K562 (cell line): ENCODE measurements around the gene GTPBP6. TPM values are rescaled to one million over a fixed set of nuclear protein-coding genes. Genes with fewer than 3 reads are reported as not detected.

ENCODE experiments used
- ATAC-seq: fragments of 200-7000 bp; cut with Tn5 transposase; 3 replicates; pipeline ENCODE4 v1.9.1; 2020; ENCODE audit warnings: moderate library complexity
- BruUV-seq: library from RNA; stranded (reverse); fragments of 400-500 nt; replicated peaks from 2 replicates; lab custom pipeline; 2021; lab: Mats Ljungman, UMichigan
- CTCF ChIA-PET: fragments of 300-600 bp; formaldehyde crosslinking; extraction: SDS; loops from one replicate; lab custom pipeline; 2021; ENCODE audit warnings: low intra/inter-chr PET ratio; lab: Yijun Ruan, JAX
- POLR2A ChIA-PET: fragments of 300-600, 350-650 bp; sonication (Branson Sonifier 250); formaldehyde crosslinking; extraction: SDS; loops from one replicate; lab custom pipeline; 2021; ENCODE audit warnings: antibody characterized with exemption, inconsistent platforms; lab: Yijun Ruan, JAX
- DNase-seq, 4 experiments: peaks; one replicate each; pipeline versions ENCODE4 v3.0.0 to v3.0.0-alpha.2; 2011 to 2018; ENCODE audit warnings: low spot score in 3 of 4, mixed read lengths in 3 of 4; ENCODE audit errors: extremely low read depth in 1 of 4
- FAIRE-seq: peaks from 2 replicates; lab custom pipeline; 2011; peaks lifted over from hg19 to GRCh38; lab: Jason Lieb, UNC
- H2AFZ ChIP-seq: 2 replicates; pipeline ENCODE4 v1.6.0; 2011; ENCODE audit warnings: low read depth, low read length, control low read depth, inconsistent platforms
- H3K27ac ChIP-seq: fragments of 200-600 bp; 3 replicates; pipeline ENCODE4 v1.8.0; 2011; ENCODE audit warnings: low read depth, mild to moderate bottlenecking, control low read depth, inconsistent platforms, low read length, moderate library complexity, mixed read lengths; ENCODE audit errors: extremely low read depth
- H3K27me3 ChIP-seq, 2 experiments: fragments of 300-600 bp in 1 of 2; 2 replicates in 1 of 2; 3 replicates in 1 of 2; pipeline versions ENCODE4 v1.6.0 to v1.8.0; 2011; ENCODE audit warnings: inconsistent platforms in 2 of 2, low read length in 2 of 2, mild to moderate bottlenecking in 1 of 2, mixed read lengths in 1 of 2, moderate library complexity in 1 of 2; ENCODE audit not compliant: control insufficient read depth in 2 of 2, insufficient read depth in 2 of 2
- H3K36me3 ChIP-seq: fragments of 300-600 bp; 3 replicates; pipeline ENCODE4 v1.8.0; 2011; ENCODE audit warnings: mild to moderate bottlenecking, low read length, inconsistent platforms; ENCODE audit not compliant: control insufficient read depth, insufficient read depth
- H3K4me1 ChIP-seq, 2 experiments: fragments of 200-600 bp in 1 of 2; replicated peaks in 1 of 2; 2 replicates in 1 of 2; 3 replicates in 1 of 2; pipeline versions ENCODE4 v1.5.1 to v1.8.0; 2011; ENCODE audit warnings: inconsistent platforms in 2 of 2, low read length in 2 of 2, mild to moderate bottlenecking in 1 of 2, mixed read lengths in 1 of 2, moderate library complexity in 1 of 2; ENCODE audit not compliant: control insufficient read depth in 2 of 2, insufficient read depth in 2 of 2
- H3K4me2 ChIP-seq: 2 replicates; pipeline ENCODE4 v1.6.1; 2011; ENCODE audit warnings: low read length, control low read depth, inconsistent platforms, mixed read lengths; ENCODE audit not compliant: insufficient read depth
- H3K4me3 ChIP-seq: fragments of 200-600 bp; sonication (generic), shearing (Covaris generic); 2 replicates; pipeline ENCODE4 v1.5.1; 2016; ENCODE audit warnings: control low read depth, inconsistent platforms
- H3K79me2 ChIP-seq: fragments of 200-600 bp; 3 replicates; pipeline ENCODE4 v1.8.0; 2011; ENCODE audit warnings: low read length, inconsistent platforms; ENCODE audit not compliant: control insufficient read depth, insufficient read depth
- H3K9ac ChIP-seq, 2 experiments: 2 replicates each; pipeline versions ENCODE4 v1.6.0 to v1.6.1; 2011; ENCODE audit warnings: low read depth in 2 of 2, low read length in 2 of 2, control low read depth in 1 of 2, inconsistent platforms in 1 of 2, mild to moderate bottlenecking in 1 of 2, mixed read lengths in 1 of 2; ENCODE audit not compliant: insufficient read depth in 1 of 2
- H3K9me1 ChIP-seq: one replicate; pipeline ENCODE4 v1.6.0; 2011; ENCODE audit warnings: inconsistent platforms, mild to moderate bottlenecking, low read length, moderate library complexity; ENCODE audit not compliant: control insufficient read depth, insufficient read depth
- H3K9me3 ChIP-seq: replicated peaks from 2 replicates; pipeline ENCODE4 v1.5.1; 2011; ENCODE audit warnings: low read depth, low read length, inconsistent platforms; ENCODE audit not compliant: control insufficient read depth, insufficient read depth
- H4K20me1 ChIP-seq: replicated peaks from 2 replicates; pipeline ENCODE4 v1.6.1; 2011; ENCODE audit warnings: low read length, inconsistent platforms, mixed read lengths; ENCODE audit not compliant: control insufficient read depth, insufficient read depth
- CBX2 ChIP-seq: fragments of 200-600 bp; sonication (generic); IDR thresholded peaks from one replicate; pipeline ENCODE4 v1.6.1; 2012; ENCODE audit warnings: mild to moderate bottlenecking, low read length, inconsistent platforms; ENCODE audit not compliant: insufficient read depth, poor library complexity, severe bottlenecking
- CHCHD3 ChIP-seq: fragments of 250-450 bp; sonication (Bioruptor Pico); IDR thresholded peaks from 2 replicates; pipeline ENCODE4 v2.1.2; 2022; ENCODE audit warnings: mild to moderate bottlenecking
- EP300 ChIP-seq: IDR thresholded peaks from 2 replicates; pipeline ENCODE4 v1.6.1; 2012; ENCODE audit warnings: low read length, improper control_type of control experiment
- KLF10 ChIP-seq: fragments of 250-450 bp; sonication (Bioruptor Pico); IDR thresholded peaks from 2 replicates; pipeline ENCODE4 v1.6.1; 2021; ENCODE audit warnings: matching md5 sums
- MLX ChIP-seq, 2 experiments: fragments of 450-650 bp in 1 of 2; sonication (generic) in 1 of 2; formaldehyde crosslinking; conservative IDR thresholded peaks; 2 replicates each; pipeline versions ENCODE4 v1.4.0 to v1.8.1; 2020 to 2022; ENCODE audit warnings: mild to moderate bottlenecking in 1 of 2, missing genetic modification reagents in 1 of 2
- PRMT5 ChIP-seq: sonication (generic); formaldehyde crosslinking; IDR thresholded peaks from 2 replicates; pipeline ENCODE4 v1.5.0; 2020; ENCODE audit warnings: missing genetic modification reagents
- TSC22D4 ChIP-seq: fragments of 450-650 bp; IDR thresholded peaks from 2 replicates; pipeline ENCODE4 v1.6.1; 2016; ENCODE audit warnings: missing genetic modification characterization, missing biosample characterization, control low read depth
- ZNF644 ChIP-seq: fragments of 200-800 bp; sonication (Bioruptor generic); IDR thresholded peaks from 2 replicates; pipeline ENCODE4 v1.6.1; 2016; ENCODE audit warnings: low read depth, missing genetic modification characterization, missing compliant biosample characterization
- ZNF696 ChIP-seq: fragments of 250-450 bp; sonication (Bioruptor Pico); conservative IDR thresholded peaks from 2 replicates; pipeline ENCODE4 v1.4.0; 2020; ENCODE audit warnings: mild to moderate bottlenecking, moderate library complexity
- whole genome bisulfite sequencing: fragments of 100-300 bp; shearing (Covaris generic); methylation state at CpG from one replicate; pipeline ENCODE4 v1.1.6; 2016; ENCODE audit warnings: low coverage, mixed read lengths; ENCODE audit not compliant: insufficient coverage; ENCODE audit errors: missing lambda C conversion rate; 5-methylcytosine and 5-hydroxymethylcytosine counted together
- in situ Hi-C: fragments of 300-500 bp; cut with MboI; formaldehyde crosslinking; loops from 4 replicates; pipeline ENCODE4 v1.15.0; 2018; ENCODE audit warnings: inconsistent platforms, mixed read lengths
- intact Hi-C: fragments of 100-400 bp; cut with micrococcal nuclease; formaldehyde crosslinking; loops from 2 replicates; pipeline ENCODE4 v1.14.2; 2022
- polyA plus RNA-seq, 8 experiments: library from polyadenylated mRNA; depleted of rRNA in 4 of 8; stranded (reverse) in 5 of 8; unstranded in 3 of 8; fragments of >200 nt; fragmentation: Nextera tagmentation in 2 of 8; fragmentation: Illumina TruSeq in 1 of 8; extraction: Ambion mirVana in 2 of 8; extraction: Trizol in 1 of 8; gene quantifications; 2 replicates each; pipeline versions ENCODE4 v1.2.1 to v1.2.3, GENCODE V29; 2011 to 2014; ENCODE audit warnings: inconsistent platforms in 1 of 8, missing spikeins in 1 of 8
- total RNA-seq, 7 experiments: library from RNA; depleted of rRNA in 6 of 7; stranded (reverse); fragments of >200 nt in 6 of 7; fragmentation: Illumina TruSeq in 2 of 7; extraction: Trizol in 2 of 7; gene quantifications; 2 replicates each; pipeline versions ENCODE4 v1.2.1 to v1.2.3, GENCODE V29; 2011 to 2021; ENCODE audit warnings: low replicate concordance in 1 of 7

The GTPBP6 gene
- total and polyA plus RNA-seq, 9 of the 15 experiments (the other 6 are each of a cell fraction or from before 2014, with no cell fraction given) = 0.24 to 35.2 (median 8.0) TPM

- no peak overlapping the region for H3K4me3 ChIP-seq
- H3K9me1 ChIP-seq = no peaks in the 10 kb centered on the region
- no peaks in the 10 kb centered on the region for H3K27me3 ChIP-seq
- ChIA-PET CTCF (no interaction called here), POLR2A (no interaction called here)
- H3K9me3 ChIP-seq = no peaks in the 10 kb centered on the region
- no peak for FAIRE-seq
- WGBS = 67% methylated on average over 7 of the region's 35 CpGs
- no peak overlapping the region for H3K27ac ChIP-seq
- H3K36me3 ChIP-seq = no peaks in the 10 kb centered on the region
- DNase-seq = no peak
- intact Hi-C loops (no loop called here), in situ Hi-C loops (no loop called here)
- ATAC-seq = no peak
- H4K20me1 ChIP-seq = no peaks in the 10 kb centered on the region
- H3K4me2 ChIP-seq = no peak overlapping the region
- peaks cover 0 to 3% of the 10 kb centered on the region in 2 experiments; a peak in 2 of 5 replicates for H3K4me1 ChIP-seq
- no peak overlapping the region for H2AFZ ChIP-seq
- BruUV-seq = no TSS peak
- H3K79me2 ChIP-seq = no peaks in the 10 kb centered on the region
- no peak overlapping the region for H3K9ac ChIP-seq
- TF ChIP-seq ZNF644 (tag) (no peak), KLF10 (no peak), TSC22D4 (no peak), MLX (CRISPR knock-in tag; conservative IDR thresholded peaks at IDR 0.05) (no peak), CHCHD3 (no peak), EP300 (no peak), PRMT5 (CRISPR knock-in tag) (no peak), ZNF696 (CRISPR knock-in tag) (no peak), CBX2 (no peak)
These were observed 13.4 kb upstream of the GTPBP6 start for GRCh38 chrX:331825-332495.
